Measurements from ENCODE around the gene EHBP1.

- TF ChIP-seq CTCF (IDR thresholded peaks at IDR 0.05) (no peak), POLR2A (IDR thresholded peaks at IDR 0.05) (no peak)
These were observed 14.3 kb upstream of the EHBP1 start for GRCh38 chr2:62691186-62691585.
